ENCODE data around the gene IRX6.

IRX6 gene

GRCh38 chr16:55324285-55325079 lies 479 bp downstream of the IRX6 start:
- no peak for DNase-seq

DNA sequence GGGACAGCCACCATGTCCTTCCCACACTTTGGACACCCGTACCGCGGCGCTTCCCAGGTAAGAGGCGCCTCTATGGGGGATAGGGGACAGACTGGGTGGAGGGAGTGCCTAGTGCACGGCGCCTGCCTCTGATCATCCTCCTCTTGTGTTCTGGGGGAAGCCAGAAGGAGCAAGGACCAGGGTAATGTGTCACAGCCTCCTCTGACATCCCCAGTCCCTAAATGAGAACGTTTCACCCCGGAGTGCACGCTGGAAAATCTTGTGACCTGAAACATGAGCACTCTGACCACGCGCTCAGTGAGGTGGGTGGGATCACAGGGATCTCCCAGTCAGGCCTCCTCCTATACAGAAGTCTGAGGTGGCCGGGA lies 1.1 kb downstream of the IRX6 start:
- no peak for DNase-seq

DNA sequence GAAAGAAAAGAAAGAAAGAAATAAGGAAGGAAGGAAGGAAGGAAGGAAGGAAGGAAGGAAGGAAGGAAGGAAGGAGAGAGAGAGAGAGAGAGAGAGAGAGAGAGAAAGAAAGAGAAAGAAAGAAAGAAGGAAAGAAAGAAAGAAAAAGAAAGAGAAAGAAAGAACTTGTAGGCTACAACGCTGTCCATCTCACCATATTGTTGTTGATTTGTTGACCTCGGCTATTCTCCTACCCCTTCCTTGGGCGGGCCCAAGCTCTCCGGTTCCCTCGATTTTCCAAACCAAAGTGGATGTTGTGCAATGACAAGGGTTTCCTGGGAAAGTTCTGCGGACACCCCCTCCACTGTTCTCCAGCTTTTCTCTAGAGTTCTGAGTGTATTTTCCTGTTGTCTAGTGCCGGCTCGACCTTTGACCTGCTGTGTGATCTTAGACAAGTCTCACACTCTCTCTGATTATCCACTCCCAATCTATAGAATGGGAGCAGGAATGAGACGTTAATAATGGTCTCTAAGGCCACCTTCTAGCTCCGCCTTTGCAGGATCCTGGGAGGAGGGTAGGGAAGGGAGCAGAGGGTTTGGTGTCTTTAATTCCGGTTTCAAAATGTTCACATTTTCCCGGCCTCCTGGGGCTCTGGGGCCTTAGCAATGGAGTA lies 1.6 kb downstream of the IRX6 start:
- no peak for DNase-seq

GRCh38 chr16:55326261-55327092 lies 2.5 kb downstream of the IRX6 start:
- DNase-seq, result no peak

- no peak for DNase-seq
Observed at GRCh38 chr16:55328611-55329569, 4.9 kb downstream of the IRX6 start.

DNA sequence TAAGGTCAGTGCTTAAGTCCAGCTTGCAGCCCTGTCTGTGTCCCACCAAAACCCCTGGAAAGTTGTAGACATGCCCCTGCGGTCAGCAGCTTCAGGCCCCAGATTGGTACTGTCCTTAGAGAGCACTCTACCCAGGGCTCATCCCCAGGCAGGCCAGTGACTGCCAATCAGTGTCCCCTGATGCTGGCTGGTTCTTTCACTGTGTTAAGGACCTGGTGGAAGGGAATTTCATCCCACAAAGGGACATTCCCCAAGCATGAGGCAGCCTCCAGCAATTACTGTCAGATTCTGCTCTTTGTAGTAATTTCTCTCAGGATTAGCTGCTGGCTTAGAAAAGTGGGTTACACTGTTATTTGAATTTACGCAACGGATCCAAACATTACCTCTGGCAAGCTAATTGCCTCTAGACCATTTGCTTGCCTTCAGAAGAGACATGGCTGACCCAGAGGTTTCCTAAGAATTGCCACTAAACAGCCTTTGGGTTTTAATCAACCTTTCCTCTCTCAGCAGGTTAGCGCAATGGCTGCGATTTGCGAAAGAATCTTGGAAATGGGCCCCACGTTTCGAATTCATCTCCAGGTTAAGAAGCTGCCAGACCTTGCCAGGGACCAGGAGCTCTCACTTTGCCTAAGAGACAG lies 5.9 kb downstream of the IRX6 start:
- DNase-seq, result no peak

DNA sequence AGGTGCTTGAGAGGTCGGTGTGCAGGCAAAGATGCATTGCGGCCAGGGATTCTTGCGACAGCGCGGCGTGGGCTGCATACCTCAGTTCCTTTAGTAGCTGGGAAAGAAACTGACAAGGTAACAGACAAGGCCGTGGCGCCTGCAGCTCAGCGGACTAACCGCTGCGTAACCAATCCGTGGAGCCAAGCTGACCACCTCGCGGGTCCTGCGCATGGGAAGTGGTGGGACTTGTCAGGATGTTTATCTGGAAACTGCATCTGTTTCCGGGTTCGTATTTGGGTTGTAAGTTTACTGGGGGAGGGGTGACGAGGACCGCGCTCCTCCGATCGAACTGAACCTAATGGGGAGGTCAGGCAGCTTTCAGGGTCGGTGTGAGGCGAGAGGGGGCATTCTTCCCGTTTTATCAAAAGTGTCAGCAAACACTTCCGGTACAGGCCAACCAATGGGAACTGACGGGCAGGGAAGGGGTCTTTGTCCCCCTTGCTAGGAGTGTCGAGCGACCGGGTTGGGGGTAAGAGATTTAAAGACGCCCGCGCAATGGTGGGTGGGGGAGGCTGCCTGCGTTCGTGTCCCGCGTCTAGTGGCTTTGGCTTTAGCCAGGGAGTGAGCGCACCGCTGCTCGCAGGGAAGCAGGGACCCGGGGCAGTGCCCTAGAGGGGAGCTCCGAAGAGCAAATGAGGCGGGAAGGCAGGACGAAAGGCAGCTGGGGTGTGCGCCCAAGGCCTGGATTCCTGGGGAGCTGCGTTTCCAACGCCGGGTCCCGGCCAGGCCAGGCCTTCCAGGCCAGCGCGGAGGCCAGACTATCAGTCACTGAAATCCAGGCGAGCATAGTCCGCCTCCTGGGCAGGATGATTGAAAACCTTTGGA lies 7.0 kb downstream of the IRX6 start:
- no peak for DNase-seq

- no peak for DNase-seq
Observed at GRCh38 chr16:55331648-55332185, 7.7 kb downstream of the IRX6 start.

DNA sequence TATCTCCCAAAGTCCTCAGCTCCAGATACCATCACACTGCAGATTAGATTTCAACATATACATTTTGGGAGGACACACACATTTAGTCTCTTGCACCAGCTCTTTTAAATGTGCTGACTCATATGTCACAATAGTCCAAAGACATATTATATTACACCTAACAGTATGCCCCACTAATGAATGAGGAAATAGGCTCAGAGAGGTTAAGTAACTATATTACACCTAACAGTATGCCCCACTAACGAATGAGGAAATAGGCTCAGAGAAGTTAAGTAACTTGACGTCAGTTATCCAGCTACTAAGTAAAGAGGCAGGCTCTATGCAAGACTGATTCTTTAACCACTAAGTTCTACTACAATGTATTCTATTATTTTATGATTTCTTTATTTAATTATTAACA lies 9.7 kb downstream of the IRX6 start:
- no peak for DNase-seq

DNA sequence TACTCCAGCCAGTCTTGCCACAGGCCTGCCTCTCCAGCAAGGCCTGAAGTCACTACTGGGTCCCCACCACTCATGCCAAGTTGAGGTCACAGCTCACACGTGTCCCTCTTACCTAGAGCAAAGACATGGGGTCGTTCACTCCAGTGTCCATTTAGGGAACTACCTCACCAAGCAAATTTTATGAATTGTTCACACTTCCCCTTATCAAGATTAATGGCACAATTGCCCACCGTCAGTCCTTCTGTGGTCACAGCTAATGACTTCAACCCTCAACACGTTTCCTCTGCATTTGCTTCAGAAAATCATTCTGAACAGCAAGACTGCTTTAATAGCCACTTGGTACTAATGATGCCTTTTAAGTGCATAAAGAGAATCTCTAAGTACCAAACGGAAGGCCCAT lies 14.6 kb downstream of the IRX6 start:
- no peak for DNase-seq

GRCh38 chr16:55340445-55340844 lies 16.4 kb downstream of the IRX6 start:
- DNase-seq, result no peak

GRCh38 chr16:55341681-55342080 lies 17.7 kb downstream of the IRX6 start:
- no peak for DNase-seq

DNA sequence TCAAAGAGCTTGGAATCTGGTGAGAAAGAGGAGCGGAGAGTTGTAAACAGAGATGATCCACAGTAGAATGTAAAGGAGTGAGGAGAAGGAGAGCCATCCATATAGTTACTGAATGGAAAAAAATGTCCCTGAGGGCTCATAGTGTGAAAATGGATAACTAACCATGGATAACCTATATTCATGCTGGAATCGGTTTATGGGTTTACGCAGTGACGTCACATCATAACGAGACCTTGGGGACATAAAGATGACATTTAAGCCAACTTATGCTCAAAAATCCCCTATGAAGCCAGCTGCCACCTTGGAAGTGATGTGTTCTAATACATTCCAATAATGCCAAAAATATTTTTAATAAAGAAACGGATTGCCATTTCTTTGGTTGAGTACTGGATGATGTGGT lies 22.5 kb downstream of the IRX6 start:
- no peak for DNase-seq

GRCh38 chr16:55349867-55350266 lies 25.9 kb downstream of the IRX6 start:
- DNase-seq, result no peak

DNA sequence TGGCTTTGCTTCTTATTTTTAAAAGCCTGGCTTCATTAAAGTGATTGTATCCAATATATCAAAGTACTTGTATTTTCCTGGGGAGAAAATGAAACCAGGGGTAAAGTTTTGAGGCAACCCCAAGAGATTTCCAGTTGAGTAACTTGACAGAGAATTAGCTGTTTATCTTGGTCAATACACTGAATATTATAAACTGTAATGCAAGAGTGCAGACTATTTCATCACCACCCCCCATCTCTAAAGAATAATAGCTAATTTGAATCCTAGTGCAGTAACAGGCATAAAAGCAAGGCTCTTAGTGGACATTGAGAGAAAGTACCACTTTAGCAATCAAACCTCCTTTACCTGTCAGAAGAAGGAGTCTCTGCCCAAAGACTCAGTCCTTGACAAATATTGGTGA lies 27.0 kb downstream of the IRX6 start:
- no peak for DNase-seq

- DNase-seq, result no peak
Observed at GRCh38 chr16:55351936-55352335, 27.9 kb downstream of the IRX6 start.

- no peak for DNase-seq
Observed at GRCh38 chr16:55357241-55357640, 33.2 kb downstream of the IRX6 start.

- DNase-seq, result no peak
Observed at GRCh38 chr16:55359946-55360345, 35.9 kb downstream of the IRX6 start.

GRCh38 chr16:55364811-55365210 lies 40.8 kb downstream of the IRX6 start:
- no peak for DNase-seq

DNA sequence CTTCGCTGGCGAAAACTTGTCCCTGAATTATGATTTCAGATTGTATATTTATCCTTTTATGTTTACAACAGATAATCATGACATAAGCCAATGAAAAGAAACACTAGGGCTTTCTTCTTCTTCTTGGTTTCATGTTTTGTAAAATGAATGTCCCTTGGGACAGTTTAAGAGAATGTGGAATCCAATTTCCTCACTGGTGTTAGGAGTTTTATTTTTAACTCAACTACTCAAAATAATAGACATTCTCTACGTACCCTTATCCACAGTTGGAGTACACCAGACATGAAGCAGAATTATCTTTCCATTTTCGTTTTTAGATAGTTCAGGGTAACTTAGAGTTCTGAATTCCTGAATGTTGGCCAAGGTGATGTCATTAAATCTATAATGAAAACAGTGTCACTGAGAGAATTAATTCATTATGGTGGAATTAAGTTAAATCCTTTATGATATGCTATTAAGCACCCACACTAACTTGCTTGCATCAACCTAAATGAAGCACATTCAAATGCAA lies 43.4 kb downstream of the IRX6 start:
- DNase-seq, result no peak
